GM19467 (cell line): ENCODE results near the gene SRPX.

Source experiments
- ATAC-seq: cut with Tn5 transposase; IDR thresholded peaks from one replicate; pipeline ENCODE4 v1.9.1; 2021; ENCODE audit warnings: mild to moderate bottlenecking, moderate library complexity; ENCODE audit not compliant: unreplicated experiment

The SRPX gene

DNA sequence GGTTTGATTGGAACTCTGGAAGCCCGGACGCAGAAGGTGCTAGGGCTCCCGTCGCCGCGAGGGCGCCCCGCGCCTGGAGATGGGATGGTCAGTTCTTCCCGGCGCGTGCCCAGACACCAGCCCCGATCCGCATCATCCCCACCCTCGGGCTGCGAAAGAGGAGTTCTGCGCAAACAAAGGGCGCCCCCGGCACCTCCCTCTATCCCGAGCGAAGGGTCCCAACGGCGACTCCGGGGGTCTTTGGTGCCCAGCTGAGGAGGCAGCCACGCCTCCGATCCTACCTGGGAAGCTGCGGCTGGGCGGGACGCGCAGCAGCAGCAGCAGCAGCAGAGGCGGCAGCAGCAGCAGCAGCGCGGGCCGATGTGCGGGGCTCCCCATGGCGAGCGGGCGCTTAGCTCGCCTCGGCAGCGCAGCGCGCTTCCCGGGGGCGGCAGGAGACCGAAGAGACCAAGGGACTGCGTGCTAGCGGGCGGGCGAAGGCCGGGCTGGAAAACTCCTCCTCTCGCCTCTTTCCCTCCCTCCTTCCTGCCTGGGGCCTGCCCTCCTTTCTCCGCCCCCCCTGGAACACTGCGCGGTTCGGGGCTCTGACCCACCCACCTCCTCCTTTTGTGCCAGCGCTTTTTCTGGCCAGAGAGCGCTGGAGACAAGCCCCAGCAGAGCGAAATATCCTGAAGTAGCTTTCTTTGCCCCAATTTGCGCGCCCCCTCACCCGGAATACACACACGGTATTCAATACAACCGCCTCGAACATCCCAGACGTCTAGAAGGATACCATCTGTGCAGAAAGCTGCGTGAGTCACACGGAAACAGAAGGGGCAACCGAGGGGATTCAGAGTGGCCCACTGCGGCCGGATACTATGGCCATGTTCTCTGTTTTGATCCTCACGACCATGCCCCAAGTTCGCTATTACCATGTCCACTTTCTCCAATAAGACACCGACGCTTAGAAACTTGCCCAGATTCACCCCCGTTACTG is at the start of gene SRPX:
TSS of gene SRPX (minus strand) at position 457 of the 976 bp plus-strand sequence. CDS start at position 378, 79 bp downstream.
- peak; percentile 13 for ATAC-seq

DNA sequence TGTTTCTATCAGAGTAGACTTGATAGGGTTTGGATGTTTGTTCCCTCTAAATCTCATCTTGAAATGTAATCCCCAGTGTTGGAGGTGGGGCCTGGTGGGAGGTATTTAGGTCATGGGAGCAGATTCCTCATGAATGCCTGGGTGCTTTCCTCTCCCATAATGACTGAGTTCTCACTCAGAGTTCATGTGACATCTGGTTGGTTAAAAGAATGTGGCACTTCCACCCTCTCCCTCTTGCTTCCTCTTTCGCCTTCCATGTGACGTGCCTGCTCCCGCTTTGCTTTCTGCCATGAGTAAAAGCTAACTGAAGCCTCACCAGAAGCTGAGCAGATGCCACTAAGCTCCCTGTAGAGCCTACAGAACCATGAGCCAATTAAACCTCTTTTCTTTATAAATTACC is 47.3 kb upstream of the SRPX start:
- no peak for ATAC-seq

DNA sequence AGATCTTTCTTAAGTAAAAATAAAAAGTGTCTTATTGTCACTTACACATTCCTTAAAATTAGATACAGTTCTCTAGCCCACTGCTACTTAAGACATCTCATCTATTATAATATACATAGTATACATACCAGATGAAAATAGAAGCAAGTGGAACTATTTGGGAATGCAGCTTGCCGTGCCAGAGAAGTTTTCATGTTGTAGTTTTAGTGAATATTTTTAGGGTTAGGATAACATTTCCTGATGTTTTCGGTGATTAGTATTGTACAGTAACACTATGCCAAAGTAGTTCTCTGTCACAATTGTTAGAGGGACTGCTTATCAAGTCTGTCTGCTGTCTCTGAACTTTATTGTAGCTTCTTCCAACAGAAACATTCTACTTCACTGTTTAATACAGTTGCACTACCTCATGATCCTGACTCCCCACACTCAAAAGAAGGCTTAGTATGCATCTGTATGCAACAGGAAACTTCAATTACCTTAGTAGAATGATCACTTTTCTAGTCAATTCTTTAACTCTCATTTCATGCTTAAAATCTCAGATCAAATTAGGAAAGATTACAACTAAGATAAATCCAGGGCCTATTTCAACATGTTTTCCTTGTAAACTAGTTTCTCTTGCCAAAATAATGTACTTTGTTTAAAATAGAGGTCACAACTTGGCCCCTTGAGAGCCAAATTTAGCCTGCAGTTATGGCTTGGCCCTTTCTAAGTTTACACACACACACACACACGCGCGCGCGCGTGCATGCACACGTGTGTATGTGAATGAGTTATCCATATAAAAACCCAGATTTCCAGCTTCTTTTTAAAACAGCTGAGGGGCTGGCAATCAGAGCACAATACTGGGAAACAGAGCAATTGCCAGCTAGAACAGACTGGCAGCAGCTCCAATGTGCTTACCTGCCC is 42.3 kb upstream of the SRPX start:
- no peak for ATAC-seq

DNA sequence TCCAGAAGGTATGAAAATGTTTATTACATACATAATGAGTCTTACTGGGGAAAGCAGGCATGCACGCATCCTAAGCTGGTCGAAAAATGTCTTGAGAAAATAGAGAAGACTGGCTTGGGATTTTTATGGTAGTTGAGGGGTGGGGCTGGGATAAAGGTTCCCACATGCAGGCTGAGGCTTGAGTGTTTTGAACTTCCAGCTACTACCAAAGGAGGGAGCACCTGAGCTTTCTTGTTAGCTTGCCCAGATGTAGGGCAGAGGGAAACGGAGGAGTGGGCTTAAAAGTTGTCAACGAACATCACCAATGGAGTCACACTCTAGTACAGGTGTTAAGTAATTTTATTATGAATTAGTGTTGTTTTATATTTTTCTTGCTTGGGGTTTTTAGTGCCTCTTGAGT is 39.6 kb upstream of the SRPX start:
- ATAC-seq = no peak

DNA sequence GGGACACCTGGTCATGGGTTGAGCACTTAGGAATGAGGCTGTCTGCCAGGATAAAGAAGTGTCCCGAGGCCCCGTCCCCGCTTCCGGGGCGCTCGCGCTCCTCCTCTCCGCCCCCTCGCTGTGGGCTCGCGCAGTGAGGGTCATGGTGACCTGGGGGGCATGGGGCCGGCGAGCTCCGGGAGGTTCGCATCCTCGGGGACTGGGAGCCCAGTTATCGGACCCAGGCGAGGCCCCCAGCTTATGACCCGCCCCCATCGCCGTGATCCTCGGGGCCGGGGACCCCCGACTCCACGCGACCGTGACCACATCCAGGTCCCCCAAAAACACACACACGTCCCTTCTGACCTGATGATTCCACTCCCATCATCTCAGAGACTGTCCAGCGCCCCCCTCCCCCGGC is 35.3 kb upstream of the SRPX start:
- ATAC-seq = no peak

DNA sequence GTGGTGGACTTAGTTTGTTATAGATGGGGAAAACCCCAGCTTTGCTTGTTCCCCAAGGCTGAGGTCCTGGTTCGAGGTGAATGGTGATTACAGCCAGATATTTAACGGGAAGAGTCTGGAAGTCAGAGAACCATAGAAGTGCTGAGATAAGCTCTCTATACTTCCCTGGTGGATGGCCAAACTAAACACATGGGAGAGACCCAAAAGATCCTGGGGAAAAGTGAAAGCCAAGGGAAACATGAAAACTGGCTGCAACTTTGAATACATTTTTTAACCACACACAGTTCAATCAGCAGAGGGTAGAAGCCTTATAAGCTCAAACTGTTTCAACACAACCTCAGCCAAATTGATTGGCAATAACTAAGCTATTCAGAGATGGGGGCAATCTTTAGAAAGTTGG is 29.3 kb upstream of the SRPX start:
- no peak for ATAC-seq

GRCh38 chrX:38247051-38247450 is 26.4 kb upstream of the SRPX start:
- no peak for ATAC-seq

DNA sequence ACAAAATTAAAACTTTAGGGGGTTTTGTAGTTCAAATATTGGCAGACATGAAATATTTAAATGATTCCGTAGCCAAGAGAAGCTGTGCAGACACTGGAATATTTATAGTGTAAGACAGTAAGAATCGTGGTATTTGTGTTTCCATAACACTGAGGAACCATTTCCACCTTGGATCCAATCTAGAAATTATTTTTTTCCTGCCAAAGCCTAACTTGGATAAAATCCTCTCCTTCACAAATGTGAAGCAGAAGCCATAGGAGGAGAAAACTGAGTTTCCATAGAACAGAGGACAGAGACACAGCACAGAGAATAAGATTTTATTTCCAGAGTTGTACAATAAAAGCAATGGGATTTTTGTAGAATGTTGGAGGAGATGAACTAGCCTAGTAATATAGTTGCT is 19.9 kb upstream of the SRPX start:
- no peak for ATAC-seq

DNA sequence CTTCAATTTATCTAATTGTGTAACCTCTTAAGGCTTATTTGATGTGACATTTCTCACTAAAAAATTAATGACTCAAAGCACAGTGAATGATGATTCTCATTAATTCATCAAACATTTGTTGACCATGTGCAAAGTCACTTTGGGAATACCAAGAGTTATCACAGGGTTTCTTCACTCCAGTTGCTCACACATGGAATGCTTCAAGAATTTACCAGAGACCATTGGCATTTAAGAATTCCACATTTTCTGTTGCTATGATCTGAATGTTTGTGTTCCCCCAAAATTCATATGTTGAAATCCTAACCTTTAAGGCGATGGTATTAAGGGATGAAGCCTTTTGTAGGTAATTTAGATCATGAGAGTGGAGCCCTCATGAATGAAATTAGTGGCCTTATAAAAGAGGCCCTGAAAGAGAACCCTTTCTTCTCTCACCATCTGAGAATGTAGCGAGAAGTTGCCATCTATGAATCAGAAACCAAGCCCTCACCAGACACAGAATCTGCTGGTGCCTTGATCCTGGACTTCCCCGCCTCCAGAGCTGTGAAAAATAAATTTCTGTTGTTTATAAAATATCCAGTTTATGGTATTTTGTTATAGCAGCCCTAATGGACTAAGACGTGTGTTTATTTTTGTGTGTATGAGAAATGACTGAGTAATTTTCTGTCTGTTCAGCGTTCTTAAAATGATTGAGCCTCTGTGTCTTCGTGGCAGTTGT is 16.4 kb upstream of the SRPX start:
- no peak for ATAC-seq

DNA sequence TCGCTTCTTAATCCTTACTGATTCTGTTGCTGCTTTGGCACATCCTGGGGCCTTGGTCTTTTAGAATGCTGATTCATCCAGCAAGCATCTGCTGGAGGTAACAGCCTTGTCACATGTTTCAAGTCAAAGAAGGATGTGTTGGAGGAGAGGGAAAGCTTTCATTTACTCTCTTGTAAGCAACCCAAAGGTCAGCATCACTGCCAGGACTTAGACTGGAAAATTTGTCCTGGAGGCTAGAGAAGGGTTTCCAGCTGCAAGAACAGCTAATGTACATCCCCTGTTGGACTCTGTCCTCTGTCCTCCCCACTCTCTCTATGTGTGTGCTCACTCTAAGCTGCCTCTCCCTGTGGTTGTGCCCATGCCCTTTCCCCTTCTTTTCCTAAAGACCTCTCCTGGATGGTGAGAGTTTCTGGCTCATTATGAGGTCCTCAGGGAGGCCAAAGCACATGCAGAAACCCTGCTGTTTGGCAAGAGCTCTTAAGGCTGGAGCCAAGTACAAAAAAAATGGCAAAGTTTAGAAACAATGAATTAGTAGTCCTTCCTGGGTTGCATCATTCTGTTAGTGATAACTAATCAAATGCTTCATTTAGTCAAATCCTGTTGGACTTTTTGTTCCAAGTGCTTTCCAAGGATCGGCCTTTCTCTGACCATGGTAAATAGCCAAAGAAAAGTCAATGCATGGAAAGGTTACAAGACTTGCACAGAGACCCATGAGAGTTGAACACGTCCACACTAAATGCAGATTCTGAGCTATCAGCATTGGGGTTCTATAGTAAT is 13.4 kb upstream of the SRPX start:
- no peak for ATAC-seq

GRCh38 chrX:38232079-38232686 is 11.5 kb upstream of the SRPX start:
- ATAC-seq = no peak

GRCh38 chrX:38225093-38225492 is 4.4 kb upstream of the SRPX start:
- no peak for ATAC-seq

GRCh38 chrX:38224160-38224559 is 3.5 kb upstream of the SRPX start:
- ATAC-seq = no peak

DNA sequence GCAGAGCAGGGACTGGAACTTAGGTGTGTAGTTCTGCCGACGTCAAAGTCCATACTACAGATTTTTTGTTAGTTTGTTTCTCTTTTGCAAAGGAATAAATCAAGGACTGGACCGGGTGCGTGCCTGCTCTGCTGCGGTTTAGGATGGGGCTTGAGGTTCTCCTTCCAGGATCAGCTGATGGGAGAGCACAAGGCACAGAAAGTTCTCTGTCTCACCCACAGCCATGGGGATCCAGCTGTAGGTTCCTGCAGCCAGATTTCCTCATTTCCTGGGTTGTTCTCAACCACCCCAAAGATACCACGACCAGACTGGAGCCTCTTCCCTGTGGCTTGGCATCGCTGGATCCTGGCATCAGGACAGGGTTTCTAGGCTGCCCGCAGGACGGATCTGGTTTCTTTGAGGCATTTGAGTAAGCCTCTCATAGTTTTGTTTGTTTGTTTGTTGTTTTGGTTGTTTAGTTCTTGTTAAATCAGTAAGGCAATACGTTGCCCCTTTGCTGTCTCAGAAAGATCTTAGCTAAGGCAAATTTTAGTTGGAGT is 789 bp upstream of the SRPX start:
- ATAC-seq = no peak

DNA sequence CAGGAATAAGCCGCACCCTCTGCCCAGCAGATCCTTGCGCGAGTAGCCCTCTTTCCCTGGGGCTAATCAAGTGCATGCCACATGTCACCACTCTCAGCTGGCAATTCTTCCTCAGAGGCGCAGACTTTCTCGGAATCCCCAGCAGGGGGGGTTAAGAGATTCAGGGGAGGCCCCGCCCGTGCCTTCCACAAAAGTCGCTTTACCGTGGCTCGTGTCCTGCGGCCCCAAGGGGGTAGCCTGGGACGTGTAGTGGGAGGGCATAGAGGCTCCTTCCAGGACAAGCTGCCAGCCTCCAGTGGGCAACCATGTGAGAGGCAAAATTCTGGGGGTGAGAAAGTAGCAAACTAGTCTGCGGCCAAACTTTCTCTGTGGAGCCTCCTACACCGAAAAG is 652 bp downstream of the SRPX start:
- peak; percentile 57 for ATAC-seq

GRCh38 chrX:38216642-38217041 is 4.0 kb downstream of the SRPX start:
- ATAC-seq = no peak

GRCh38 chrX:38214551-38215531 is 5.8 kb downstream of the SRPX start:
- ATAC-seq = no peak

- ATAC-seq = no peak
These were observed 6.6 kb downstream of the SRPX start for GRCh38 chrX:38214044-38214443.
